Tibial nerve (tissue), 3 donors: ENCODE measurements around the gene ADPRM.

Experiments used
- POLR2A ChIP-seq, 2 donors: fragments of 450-650 bp; IDR thresholded peaks; one replicate each; pipeline ENCODE4 v1.6.1; 2017; ENCODE audit warnings: antibody characterized with exemption in 2 of 2, mild to moderate bottlenecking in 2 of 2, moderate library complexity in 2 of 2
- TF ChIP-seq, protein P1 (sequence below), 5 experiments: fragments of 200-600 bp in 3 of 5; fragments of 450-650 bp in 2 of 5; sonication (generic) in 3 of 5; IDR thresholded peaks; one replicate each; pipeline ENCODE4 v1.5.1; 2016 to 2019; ENCODE audit warnings: antibody characterized with exemption in 5 of 5, mild to moderate bottlenecking in 3 of 5, moderate library complexity in 2 of 5

- TF ChIP-seq, protein P1, sequence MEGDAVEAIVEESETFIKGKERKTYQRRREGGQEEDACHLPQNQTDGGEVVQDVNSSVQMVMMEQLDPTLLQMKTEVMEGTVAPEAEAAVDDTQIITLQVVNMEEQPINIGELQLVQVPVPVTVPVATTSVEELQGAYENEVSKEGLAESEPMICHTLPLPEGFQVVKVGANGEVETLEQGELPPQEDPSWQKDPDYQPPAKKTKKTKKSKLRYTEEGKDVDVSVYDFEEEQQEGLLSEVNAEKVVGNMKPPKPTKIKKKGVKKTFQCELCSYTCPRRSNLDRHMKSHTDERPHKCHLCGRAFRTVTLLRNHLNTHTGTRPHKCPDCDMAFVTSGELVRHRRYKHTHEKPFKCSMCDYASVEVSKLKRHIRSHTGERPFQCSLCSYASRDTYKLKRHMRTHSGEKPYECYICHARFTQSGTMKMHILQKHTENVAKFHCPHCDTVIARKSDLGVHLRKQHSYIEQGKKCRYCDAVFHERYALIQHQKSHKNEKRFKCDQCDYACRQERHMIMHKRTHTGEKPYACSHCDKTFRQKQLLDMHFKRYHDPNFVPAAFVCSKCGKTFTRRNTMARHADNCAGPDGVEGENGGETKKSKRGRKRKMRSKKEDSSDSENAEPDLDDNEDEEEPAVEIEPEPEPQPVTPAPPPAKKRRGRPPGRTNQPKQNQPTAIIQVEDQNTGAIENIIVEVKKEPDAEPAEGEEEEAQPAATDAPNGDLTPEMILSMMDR (IDR thresholded peaks at IDR 0.05), result no peak
- no peak for TF ChIP-seq POLR2A (IDR thresholded peaks at IDR 0.05)
Measured at GRCh38 chr17:10657148-10657547, 40.2 kb upstream of the ADPRM start, which contains the start of gene MYH3.
